ENCODE measurements around the gene RBL1. TPM values are rescaled to one million over a fixed set of nuclear protein-coding genes. Genes with fewer than 3 reads are reported as not detected.
"Not testable (repeated sequence)": the region's sequence is repeated elsewhere in the genome, so short reads cannot be mapped to it uniquely, and the experiment has no call there.

RBL1 gene
- total and polyA plus RNA-seq, 10 of the 15 experiments (the other 5 are each of a cell fraction or from before 2014, with no cell fraction given): 4.5 to 51.1 (median 24.9) TPM

GRCh38 chr20:36967636-36968035 lies 128.2 kb downstream of the RBL1 start:
- DNase-seq (ENCODE audit: low read depth, low spot score): no peak
- no peak for TF ChIP-seq ZNF384 (IDR thresholded peaks at IDR 0.05; ENCODE audit: borderline replicate concordance, low read depth, low read length)
- H3K27me3 ChIP-seq (replicated peaks in 1 of 2; ENCODE audit: control insufficient read depth in 2 of 2, insufficient read depth in 2 of 2, low read length in 1 of 2): no peaks in the 10 kb centered on the region
- H3K4me1 ChIP-seq (ENCODE audit: control insufficient read depth, insufficient read depth, low read length): no peaks in the 10 kb centered on the region
- H3K9me3 ChIP-seq (replicated peaks; ENCODE audit: control insufficient read depth, insufficient read depth, low read length): peaks cover under 1% of the 10 kb centered on the region; the same call in 2 of the 3 replicates
- no peak overlapping the region for H3K27ac ChIP-seq (ENCODE audit: control insufficient read depth, insufficient read depth)
- ChIA-PET RAD21 (ENCODE audit: unreplicated experiment) (no interaction called here), CTCF (no interaction called here), SMC1A (ENCODE audit: uncharacterized antibody, unreplicated experiment) (no interaction called here), POLR2A (no interaction called here)
- 83% methylated on average over 5 of the region's 5 CpGs for WGBS (ENCODE audit: insufficient coverage, insufficient replicate concordance, low lambda C conversion rate, missing lambda C conversion rate)
- H4K20me1 ChIP-seq (ENCODE audit: control insufficient read depth, insufficient read depth): no peaks in the 10 kb centered on the region
- no TSS peak for BruUV-seq (replicated peaks)
- H3K4me2 ChIP-seq (ENCODE audit: control insufficient read depth, insufficient read depth): no peak overlapping the region
- no peak for FAIRE-seq
- no peak overlapping the region for H3K9ac ChIP-seq (ENCODE audit: control insufficient read depth, insufficient read depth, low read length)
- no peak for ATAC-seq
- no peak overlapping the region for H3K4me3 ChIP-seq
- no peaks in the 10 kb centered on the region for H3K79me2 ChIP-seq (ENCODE audit: control insufficient read depth, insufficient read depth, low read length)
- no peaks in the 10 kb centered on the region for H3K36me3 ChIP-seq (ENCODE audit: control insufficient read depth in 2 of 2, insufficient read depth in 2 of 2, low read length in 1 of 2)
- intact Hi-C loops (cut with micrococcal nuclease; ENCODE audit: unreplicated experiment): no loop called here
- no peak overlapping the region for H2AFZ ChIP-seq (ENCODE audit: control insufficient read depth, low read depth, low read length)
- in situ Hi-C loops (cut with MboI): no loop called here

DNA sequence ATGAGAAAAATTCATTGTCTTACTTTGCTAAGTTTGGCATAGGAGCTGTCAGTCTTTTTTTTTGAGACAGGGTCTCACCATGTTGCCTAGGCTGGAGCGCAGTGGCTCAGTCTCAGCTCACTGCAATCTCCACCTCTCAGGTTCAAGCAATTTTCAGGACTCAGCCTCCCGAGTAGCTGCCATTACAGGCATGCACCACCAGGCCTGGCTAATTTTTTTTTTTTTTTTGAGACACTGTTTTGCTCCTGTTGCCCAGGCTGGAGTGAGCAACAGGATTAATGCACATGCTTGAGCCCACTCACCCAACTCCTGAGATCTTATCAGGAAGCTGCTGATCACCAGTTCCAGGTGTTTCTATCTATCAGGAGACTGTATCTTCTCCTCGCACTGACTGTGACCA lies 128.8 kb downstream of the RBL1 start:
- ChIA-PET POLR2A (interaction anchor here (0.7 kb wide), 1 partner anchor 535 kb away, joined by 3 read pairs; no protein-coding TSS in a partner anchor), SMC1A (ENCODE audit: uncharacterized antibody, unreplicated experiment) (interaction anchor here (0.6 kb wide), 1 partner anchor 421 kb away, joined by 3 read pairs; no protein-coding TSS in a partner anchor)
- DNase-seq (ENCODE audit: low read depth, low spot score); intact Hi-C loops (cut with micrococcal nuclease; ENCODE audit: unreplicated experiment); ATAC-seq; H3K27ac ChIP-seq (ENCODE audit: control insufficient read depth, insufficient read depth); BruUV-seq (replicated peaks); H3K4me3 ChIP-seq; FAIRE-seq; H4K20me1 ChIP-seq (ENCODE audit: control insufficient read depth, insufficient read depth); H3K27me3 ChIP-seq (replicated peaks in 1 of 2; ENCODE audit: control insufficient read depth in 2 of 2, insufficient read depth in 2 of 2, low read length in 1 of 2); H3K9me3 ChIP-seq (replicated peaks; ENCODE audit: control insufficient read depth, insufficient read depth, low read length); CTCF ChIA-PET; RAD21 ChIA-PET (ENCODE audit: unreplicated experiment); H3K9ac ChIP-seq (ENCODE audit: control insufficient read depth, insufficient read depth, low read length); in situ Hi-C loops (cut with MboI); H3K36me3 ChIP-seq (ENCODE audit: control insufficient read depth in 2 of 2, insufficient read depth in 2 of 2, low read length in 1 of 2); H2AFZ ChIP-seq (ENCODE audit: control insufficient read depth, low read depth, low read length); H3K79me2 ChIP-seq (ENCODE audit: control insufficient read depth, insufficient read depth, low read length); H3K4me2 ChIP-seq (ENCODE audit: control insufficient read depth, insufficient read depth); H3K4me1 ChIP-seq (ENCODE audit: control insufficient read depth, insufficient read depth, low read length): not testable (repeated sequence)
- WGBS (ENCODE audit: insufficient coverage, insufficient replicate concordance, low lambda C conversion rate, missing lambda C conversion rate): 100% methylated on average over 3 of the region's 3 CpGs

GRCh38 chr20:36962354-36962941 lies 133.3 kb downstream of the RBL1 start:
- H3K36me3 ChIP-seq (ENCODE audit: control insufficient read depth in 2 of 2, insufficient read depth in 2 of 2, low read length in 1 of 2); SMC1A ChIA-PET (ENCODE audit: uncharacterized antibody, unreplicated experiment); H3K9me3 ChIP-seq (replicated peaks; ENCODE audit: control insufficient read depth, insufficient read depth, low read length); DNase-seq (ENCODE audit: low read depth, low spot score); H3K79me2 ChIP-seq (ENCODE audit: control insufficient read depth, insufficient read depth, low read length); H3K4me2 ChIP-seq (ENCODE audit: control insufficient read depth, insufficient read depth); H3K9ac ChIP-seq (ENCODE audit: control insufficient read depth, insufficient read depth, low read length); H3K4me3 ChIP-seq; H4K20me1 ChIP-seq (ENCODE audit: control insufficient read depth, insufficient read depth); FAIRE-seq; H3K27ac ChIP-seq (ENCODE audit: control insufficient read depth, insufficient read depth); H3K27me3 ChIP-seq (replicated peaks in 1 of 2; ENCODE audit: control insufficient read depth in 2 of 2, insufficient read depth in 2 of 2, low read length in 1 of 2); in situ Hi-C loops (cut with MboI); ATAC-seq; intact Hi-C loops (cut with micrococcal nuclease; ENCODE audit: unreplicated experiment); H2AFZ ChIP-seq (ENCODE audit: control insufficient read depth, low read depth, low read length); POLR2A ChIA-PET; RAD21 ChIA-PET (ENCODE audit: unreplicated experiment); BruUV-seq (replicated peaks); H3K4me1 ChIP-seq (ENCODE audit: control insufficient read depth, insufficient read depth, low read length): not testable (repeated sequence)
- CTCF ChIA-PET: interaction anchor here (0.8 kb wide), 1 partner anchor 101 kb away, joined by 3 read pairs; no protein-coding TSS in a partner anchor
- WGBS (ENCODE audit: insufficient coverage, insufficient replicate concordance, low lambda C conversion rate, missing lambda C conversion rate): 80% methylated on average over 9 of the region's 9 CpGs
